Neuron (in vitro differentiated cells): ENCODE data around the gene ERVMER34-1.

ENCODE experiments used
- H2AFZ ChIP-seq: one replicate; pipeline ENCODE4 v1.6.1; 2013; ENCODE audit warnings: low read depth, mild to moderate bottlenecking, inconsistent platforms, low read length, moderate library complexity
- H3K27me3 ChIP-seq: one replicate; pipeline ENCODE4 v1.6.1; 2013; ENCODE audit warnings: low read length; ENCODE audit not compliant: insufficient read depth
- H3K36me3 ChIP-seq: one replicate; pipeline ENCODE4 v1.6.1; 2013; ENCODE audit warnings: low read length; ENCODE audit not compliant: insufficient read depth
- H3K4me1 ChIP-seq: one replicate; pipeline ENCODE4 v1.6.1; 2013; ENCODE audit warnings: low read length; ENCODE audit not compliant: insufficient read depth
- H3K4me3 ChIP-seq: 2 replicates; pipeline ENCODE4 v1.5.1; 2013; ENCODE audit warnings: mild to moderate bottlenecking, low read length, moderate library complexity
- H3K9me3 ChIP-seq: one replicate; pipeline ENCODE4 v1.6.1; 2013; ENCODE audit warnings: low read length

Gene ERVMER34-1

GRCh38 chr4:52714597-52715254, 36.5 kb downstream of the ERVMER34-1 start:
- Histone ChIP-seq H3K9me3 (no peaks in the 10 kb centered on the region), H3K27me3 (no peaks in the 10 kb centered on the region), H2AFZ (no peak overlapping the region), H3K4me1 (peaks cover 11% of the 10 kb centered on the region), H3K36me3 (peaks cover 35% of the 10 kb centered on the region), H3K4me3 (no peak overlapping the region)

- Histone ChIP-seq H3K36me3 (peaks cover 33% of the 10 kb centered on the region), H3K9me3 (no peaks in the 10 kb centered on the region), H3K27me3 (no peaks in the 10 kb centered on the region), H3K4me1 (peaks cover 11% of the 10 kb centered on the region), H2AFZ (no peak overlapping the region), H3K4me3 (peak overlapping the region; percentile 83)
These were observed 37.7 kb downstream of the ERVMER34-1 start for GRCh38 chr4:52713456-52713937.

GRCh38 chr4:52712251-52713130, 38.7 kb downstream of the ERVMER34-1 start:
- Histone ChIP-seq H3K4me1 (peaks cover 11% of the 10 kb centered on the region), H2AFZ (peak overlapping the region; percentile 94), H3K4me3 (peak overlapping the region; percentile 83), H3K9me3 (no peaks in the 10 kb centered on the region), H3K36me3 (peaks cover 32% of the 10 kb centered on the region), H3K27me3 (no peaks in the 10 kb centered on the region)

- peak overlapping the region; percentile 83 for H3K4me3 ChIP-seq
These were observed 39.4 kb downstream of the ERVMER34-1 start for GRCh38 chr4:52711834-52712250.

GRCh38 chr4:52711272-52711671, 40.0 kb downstream of the ERVMER34-1 start:
- Histone ChIP-seq H3K4me3 (no peak overlapping the region), H2AFZ (peak overlapping the region; percentile 94), H3K9me3 (no peaks in the 10 kb centered on the region), H3K4me1 (peaks cover 11% of the 10 kb centered on the region), H3K36me3 (peaks cover 24% of the 10 kb centered on the region), H3K27me3 (no peaks in the 10 kb centered on the region)

More at GRCh38 chr4:52711834-52712250, 39.4 kb downstream of the ERVMER34-1 start:
- H3K36me3 ChIP-seq = peaks cover 28% of the 10 kb centered on the region
- peaks cover 11% of the 10 kb centered on the region for H3K4me1 ChIP-seq
- no peaks in the 10 kb centered on the region for H3K27me3 ChIP-seq
- H3K9me3 ChIP-seq = no peaks in the 10 kb centered on the region
- H2AFZ ChIP-seq = peak overlapping the region; percentile 94

GRCh38 chr4:52709155-52709554, 42.1 kb downstream of the ERVMER34-1 start:
- peaks cover 4% of the 10 kb centered on the region for H3K36me3 ChIP-seq
- H3K9me3 ChIP-seq = no peaks in the 10 kb centered on the region
- H3K27me3 ChIP-seq = no peaks in the 10 kb centered on the region
- H2AFZ ChIP-seq = no peak overlapping the region
- peaks cover 11% of the 10 kb centered on the region for H3K4me1 ChIP-seq
- no peak overlapping the region for H3K4me3 ChIP-seq

GRCh38 chr4:52704661-52705060, 46.6 kb downstream of the ERVMER34-1 start:
- Histone ChIP-seq H3K4me1 (no peaks in the 10 kb centered on the region), H2AFZ (no peak overlapping the region), H3K4me3 (no peak overlapping the region), H3K36me3 (no peaks in the 10 kb centered on the region), H3K9me3 (no peaks in the 10 kb centered on the region), H3K27me3 (no peaks in the 10 kb centered on the region)

- no peak overlapping the region for H3K4me3 ChIP-seq
- H2AFZ ChIP-seq = no peak overlapping the region
- H3K36me3 ChIP-seq = no peaks in the 10 kb centered on the region
- no peaks in the 10 kb centered on the region for H3K4me1 ChIP-seq
- H3K9me3 ChIP-seq = no peaks in the 10 kb centered on the region
- no peaks in the 10 kb centered on the region for H3K27me3 ChIP-seq
These were observed 47.1 kb downstream of the ERVMER34-1 start for GRCh38 chr4:52704133-52704532.

GRCh38 chr4:52701207-52701606, 50.0 kb downstream of the ERVMER34-1 start:
- H2AFZ ChIP-seq = no peak overlapping the region
- no peaks in the 10 kb centered on the region for H3K4me1 ChIP-seq
- no peaks in the 10 kb centered on the region for H3K36me3 ChIP-seq
- H3K27me3 ChIP-seq = no peaks in the 10 kb centered on the region
- no peak overlapping the region for H3K4me3 ChIP-seq
- no peaks in the 10 kb centered on the region for H3K9me3 ChIP-seq

GRCh38 chr4:52694936-52695335, 56.3 kb downstream of the ERVMER34-1 start:
- Histone ChIP-seq H2AFZ (no peak overlapping the region), H3K4me3 (no peak overlapping the region), H3K4me1 (no peaks in the 10 kb centered on the region), H3K36me3 (no peaks in the 10 kb centered on the region), H3K27me3 (no peaks in the 10 kb centered on the region), H3K9me3 (peaks cover 4% of the 10 kb centered on the region)

- Histone ChIP-seq H3K27me3 (no peaks in the 10 kb centered on the region), H3K4me1 (no peaks in the 10 kb centered on the region), H3K4me3 (no peak overlapping the region), H3K36me3 (no peaks in the 10 kb centered on the region), H3K9me3 (peaks cover 4% of the 10 kb centered on the region), H2AFZ (no peak overlapping the region)
These were observed 57.7 kb downstream of the ERVMER34-1 start for GRCh38 chr4:52693492-52693891.
